NCI-H146 treated with DMSO at 0.1 percent for 48 hours (cell line): Measurements from ENCODE around the gene CADM4.
A peak's percentile ranks its signal among the peaks of the same experiment; 100 is the strongest.

Experiments used
- DNase-seq: peaks from one replicate; lab custom pipeline; 2025; ENCODE audit not compliant: unreplicated experiment; lab: John Stamatoyannopoulos, UW

Gene CADM4

DNA sequence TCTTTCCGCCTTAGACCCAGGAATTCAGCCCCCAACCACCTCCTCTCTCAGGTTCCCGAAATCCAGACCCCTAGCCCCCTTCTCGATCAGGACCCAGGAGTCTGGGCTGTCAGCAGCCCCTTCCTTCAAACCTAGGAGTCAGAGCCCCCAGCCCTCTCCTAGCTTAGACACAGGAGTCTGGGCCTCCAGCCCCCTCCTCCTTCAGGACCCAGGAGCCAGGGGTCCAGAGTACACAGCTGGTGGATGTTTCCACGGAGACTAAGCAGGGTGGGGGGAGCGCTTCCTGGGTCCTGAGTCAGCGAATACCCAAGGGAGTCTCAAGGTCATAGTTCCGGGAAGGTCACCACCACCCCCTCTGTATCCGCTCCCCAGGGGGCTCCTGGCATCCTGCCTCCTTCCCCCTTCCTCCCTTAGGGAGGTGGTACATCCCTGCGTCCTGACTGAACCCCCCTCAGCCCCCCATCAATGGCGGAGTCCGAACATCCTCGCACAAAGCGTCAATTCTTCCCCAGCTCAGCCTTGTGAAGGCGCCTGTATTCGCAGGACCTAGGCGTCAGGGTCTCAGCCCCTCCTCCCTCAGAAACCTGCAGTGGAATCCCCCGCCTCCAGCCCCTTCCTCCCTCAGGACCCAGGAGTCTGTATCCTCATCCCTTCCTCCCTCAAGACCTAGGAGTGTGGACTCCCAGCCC is 4.6 kb downstream of the CADM4 start:
- no peak for DNase-seq

- DNase-seq: no peak
These were observed 5.2 kb downstream of the CADM4 start for GRCh38 chr19:43634506-43634871.

DNA sequence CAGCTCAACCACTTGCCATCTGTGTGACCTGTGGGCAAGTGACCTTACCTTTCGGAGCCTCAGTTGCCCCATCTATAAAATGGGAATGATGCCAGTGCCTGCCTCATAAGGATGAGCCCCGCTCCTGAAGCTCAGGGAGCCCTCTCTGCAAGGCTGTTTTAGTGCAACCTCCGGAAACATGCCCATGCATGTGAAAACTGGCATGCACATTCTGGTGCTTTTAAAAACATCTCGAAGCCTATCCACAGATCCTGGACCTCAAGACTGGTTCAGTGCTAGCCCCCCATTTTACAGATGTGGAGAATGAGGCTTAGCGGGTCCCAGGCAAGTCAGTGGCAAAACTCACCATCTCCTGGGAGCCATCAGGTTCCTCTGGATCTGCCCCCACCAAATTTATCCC is 5.6 kb downstream of the CADM4 start:
- no peak for DNase-seq

DNA sequence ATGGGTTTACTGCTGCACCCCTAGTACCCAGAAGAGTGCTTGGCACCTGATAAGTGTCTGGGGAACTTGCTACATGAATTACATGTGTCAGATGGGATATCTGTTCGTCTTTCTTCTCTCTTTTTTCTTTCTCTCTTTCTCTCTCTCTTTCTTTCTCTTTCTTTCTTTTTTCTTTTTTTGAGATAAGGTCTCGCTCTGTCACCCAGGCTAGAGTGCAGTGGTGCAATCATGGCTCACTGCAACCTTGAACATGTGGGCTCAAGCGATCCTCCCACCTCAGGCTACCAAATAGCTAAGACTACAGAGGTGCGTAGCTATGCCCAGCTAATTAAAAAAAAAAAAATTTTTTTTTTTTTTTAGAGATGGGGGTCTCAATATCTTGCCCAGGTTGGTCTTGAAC is 6.1 kb downstream of the CADM4 start:
- DNase-seq: no peak

- no peak for DNase-seq
These were observed 8.2 kb downstream of the CADM4 start for GRCh38 chr19:43631491-43631890.

GRCh38 chr19:43628646-43629326 is 10.9 kb downstream of the CADM4 start:
- DNase-seq: no peak

GRCh38 chr19:43626838-43627237 is 12.8 kb downstream of the CADM4 start:
- no peak for DNase-seq

DNA sequence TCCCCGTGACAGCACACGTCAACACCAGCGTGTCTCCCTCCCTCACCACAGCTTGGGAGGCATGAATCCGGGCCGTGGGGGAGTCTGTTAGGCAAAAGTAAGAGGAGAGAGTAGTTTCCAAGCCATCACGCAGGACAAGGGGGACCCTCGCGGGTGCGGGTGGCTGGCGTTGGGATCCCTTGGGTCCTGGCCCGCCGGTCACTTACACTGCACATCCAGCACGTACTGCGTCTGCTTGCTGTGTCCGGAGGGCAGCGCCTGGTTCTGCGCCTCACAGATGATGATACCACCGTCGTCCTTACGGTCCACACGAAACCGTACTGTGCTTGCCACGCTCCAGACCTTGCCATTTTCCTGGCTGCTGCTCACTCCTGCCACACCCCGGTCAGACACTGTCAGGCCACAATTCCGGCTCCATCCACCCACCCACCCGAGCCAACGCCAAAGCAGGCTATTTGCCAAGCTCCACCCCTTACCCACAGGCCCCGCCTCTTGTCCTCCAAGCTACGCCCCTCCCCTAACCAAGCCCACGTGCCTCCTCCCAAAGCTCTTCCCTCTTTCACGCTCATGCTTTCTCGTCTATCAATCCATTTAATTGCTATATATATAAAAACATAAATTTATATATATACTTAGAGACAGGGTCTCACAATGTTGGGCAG is 13.6 kb downstream of the CADM4 start:
- no peak for DNase-seq

GRCh38 chr19:43624933-43625332 is 14.7 kb downstream of the CADM4 start:
- DNase-seq: no peak

DNA sequence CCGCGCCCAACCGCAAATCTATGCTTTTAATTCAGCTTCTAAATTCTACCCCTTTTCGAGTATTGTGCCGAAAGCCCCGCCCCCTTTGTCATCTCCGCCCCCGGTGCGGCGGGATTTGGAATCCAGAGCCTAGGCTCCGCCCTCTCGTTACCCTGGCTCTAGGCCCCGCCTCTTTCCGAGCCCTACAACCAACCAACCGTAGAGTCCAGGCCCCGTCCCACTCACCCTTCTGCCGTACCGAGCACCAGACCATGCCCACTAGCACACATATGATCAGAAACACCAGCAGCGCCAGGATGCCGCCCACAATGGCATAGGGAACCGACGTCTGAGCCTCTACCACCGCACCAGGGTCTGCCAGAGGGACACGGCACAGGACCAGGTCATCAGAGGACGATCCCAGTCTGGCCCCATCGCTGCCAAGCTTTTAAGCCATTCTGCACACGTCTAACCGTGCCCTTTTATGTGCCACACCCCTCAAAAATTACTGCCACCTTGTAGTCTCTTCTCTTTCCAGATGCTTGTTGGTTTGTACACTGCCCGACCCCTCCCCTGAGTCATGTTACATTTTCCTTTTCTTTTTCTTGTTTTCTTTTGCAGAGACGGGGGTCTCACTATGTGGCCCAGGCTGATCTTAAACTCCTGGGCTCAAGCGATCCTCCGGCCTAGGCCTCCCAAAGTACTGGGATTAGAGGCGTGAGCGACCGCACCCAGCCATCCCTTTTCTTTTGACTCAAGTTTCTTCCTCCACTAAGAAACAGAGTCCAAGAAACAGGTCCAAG is 15.6 kb downstream of the CADM4 start:
- no peak for DNase-seq

GRCh38 chr19:43622956-43623355 is 16.7 kb downstream of the CADM4 start:
- no peak for DNase-seq

DNA sequence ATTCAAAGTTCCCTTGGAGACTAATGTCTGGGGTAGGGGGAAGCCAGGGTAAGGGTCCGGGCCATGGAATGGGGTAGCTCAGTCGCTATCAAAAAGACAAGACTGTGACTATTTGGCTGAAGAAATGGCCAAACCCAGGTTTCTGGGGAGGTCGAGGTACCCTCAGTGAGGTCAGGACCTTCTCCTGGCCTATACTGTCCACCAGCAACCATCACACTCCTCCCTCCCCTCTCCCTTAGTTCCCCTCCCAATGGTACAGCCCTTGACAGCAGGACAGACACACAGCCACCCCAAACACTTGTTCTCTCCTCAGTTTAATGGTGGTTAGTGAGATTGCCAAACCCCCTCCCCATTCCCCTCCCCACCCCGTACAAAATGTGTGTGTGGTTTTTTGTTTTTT is 17.6 kb downstream of the CADM4 start:
- no peak for DNase-seq

- no peak for DNase-seq
These were observed 19.3 kb downstream of the CADM4 start for GRCh38 chr19:43620061-43621001.

DNA sequence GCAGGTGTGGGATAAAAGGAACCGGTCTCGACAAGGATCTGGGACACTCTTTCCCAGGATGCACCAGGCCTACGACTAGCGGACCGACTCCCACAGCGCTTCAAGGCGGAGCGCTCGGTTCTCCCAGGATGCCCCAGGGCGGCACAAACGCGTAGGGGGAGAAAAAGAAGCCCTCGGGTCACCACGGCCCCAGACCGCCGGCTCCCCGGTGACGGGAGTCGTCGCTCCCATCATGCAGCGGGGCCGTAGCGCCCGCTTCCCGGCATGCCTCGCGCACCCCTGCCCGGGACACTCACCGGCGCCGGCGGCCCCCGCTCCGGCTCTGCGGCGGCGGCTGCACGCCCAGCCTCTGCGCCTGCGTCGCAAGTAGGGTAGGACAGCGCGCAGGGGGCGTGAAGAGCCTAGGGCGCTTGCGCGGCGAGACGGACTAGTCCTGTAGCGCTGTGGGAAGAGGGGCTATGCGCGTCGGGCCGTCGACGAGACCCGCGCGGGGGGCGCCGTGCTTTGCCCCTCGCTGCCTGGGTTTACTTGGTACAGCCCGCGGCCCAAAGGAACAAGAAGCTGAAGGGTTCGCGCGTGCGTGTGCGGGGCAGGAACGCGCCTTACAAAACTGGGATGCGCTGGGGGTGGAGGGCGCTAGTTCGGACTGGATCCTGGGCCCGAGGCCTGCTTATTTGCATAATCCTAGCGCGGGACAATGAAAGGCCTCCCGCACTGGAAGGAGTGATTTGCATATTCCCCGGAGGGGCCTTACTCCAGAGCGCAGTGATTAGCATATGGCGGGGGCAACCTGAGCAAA is 20.2 kb downstream of the CADM4 start, which contains the start of gene ZNF428:
Gene ZNF428 (minus strand): TSS at position 368 of the 799 bp plus-strand sequence. CDS start 5,325 bp downstream, outside the sequence.
- peak; percentile 92 for DNase-seq

GRCh38 chr19:43618921-43619261 is 20.8 kb downstream of the CADM4 start:
- DNase-seq: peak; percentile 90

DNA sequence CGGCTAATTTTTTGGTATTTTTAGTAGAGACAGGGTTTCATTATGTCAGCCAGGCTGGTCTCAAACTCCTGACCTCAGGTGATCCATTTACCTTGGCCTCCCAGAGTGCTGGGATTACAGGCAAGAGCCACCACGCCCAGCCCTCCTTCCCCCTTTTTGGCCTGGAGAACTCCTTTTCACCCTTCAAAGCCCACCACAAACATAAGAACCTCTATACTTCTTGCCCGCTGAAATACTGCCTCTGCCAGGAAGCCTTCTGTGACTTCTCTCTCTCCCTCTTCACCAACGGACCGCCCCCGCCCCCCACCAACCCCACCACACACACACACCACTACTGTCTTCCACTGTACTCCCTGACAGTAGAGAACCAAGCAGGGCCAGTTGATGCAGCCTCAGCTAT is 22.7 kb downstream of the CADM4 start:
- no peak for DNase-seq

- DNase-seq: no peak
These were observed 23.3 kb downstream of the CADM4 start for GRCh38 chr19:43616306-43616705.

DNA sequence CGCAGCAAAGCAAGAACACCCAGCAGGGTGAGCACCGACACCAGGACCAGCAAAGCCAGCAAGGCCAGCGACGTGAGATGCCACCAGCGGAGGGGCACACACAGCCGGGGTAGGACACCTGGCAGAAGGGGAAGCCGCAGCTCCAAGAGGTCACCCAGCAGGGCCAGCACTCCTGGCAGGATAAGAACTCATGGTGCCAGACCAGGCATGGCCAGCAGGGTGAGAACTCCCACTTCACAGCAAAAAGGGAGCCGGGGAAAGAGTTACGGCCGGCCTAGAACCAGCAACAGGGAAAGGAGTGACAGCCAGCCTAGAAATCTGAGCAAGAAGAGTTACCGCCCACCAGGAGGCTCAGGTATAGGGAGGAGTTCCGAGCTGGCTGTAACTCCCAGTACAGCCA is 27.3 kb downstream of the CADM4 start:
- no peak for DNase-seq

- DNase-seq: no peak
These were observed 27.9 kb downstream of the CADM4 start, which contains the start of gene SRRM5 for GRCh38 chr19:43611788-43612187. SRRM5 (plus strand) TSS chr19:43612088; CDS start chr19:43612122, 34 bp downstream.

DNA sequence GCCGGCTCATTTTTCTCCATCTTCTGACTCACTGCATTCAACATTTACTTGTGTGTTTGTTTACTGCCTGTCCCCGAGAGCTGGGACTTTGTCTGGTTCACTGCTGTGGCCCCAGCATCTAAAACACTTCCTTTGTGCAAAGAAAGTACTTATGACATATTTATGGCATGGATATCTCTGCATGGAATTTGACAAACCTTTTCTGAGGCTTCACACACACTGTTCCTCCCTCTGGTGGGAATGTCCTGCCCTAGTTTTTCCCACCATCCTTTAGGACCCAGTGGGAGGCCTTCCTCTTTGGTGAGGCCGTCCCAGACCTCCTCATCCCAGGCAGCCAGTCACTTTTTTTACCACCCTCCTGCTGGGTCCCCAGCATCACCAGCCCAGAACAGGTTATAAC is 29.2 kb downstream of the CADM4 start:
- DNase-seq: no peak
